GM19193 (cell line): ENCODE measurements around the gene RAB3B.

Experiments used
- POLR2A ChIP-seq: IDR thresholded peaks from 4 replicates; pipeline ENCODE4 v1.6.1; 2011; ENCODE audit not compliant: insufficient read depth, insufficient read length; ENCODE audit errors: extremely low read depth

RAB3B gene

GRCh38 chr1:51916587-51917405 is 73.7 kb downstream of the RAB3B start:
- no peak for TF ChIP-seq POLR2A

- no peak for TF ChIP-seq POLR2A
Measured at GRCh38 chr1:51915951-51916350, 74.5 kb downstream of the RAB3B start.

GRCh38 chr1:51912881-51913280 is 77.6 kb downstream of the RAB3B start:
- TF ChIP-seq POLR2A: no peak

- TF ChIP-seq POLR2A: no peak
Measured at GRCh38 chr1:51910221-51911000, 80.1 kb downstream of the RAB3B start.

- no peak for TF ChIP-seq POLR2A
Measured at GRCh38 chr1:51908499-51908898, 82.0 kb downstream of the RAB3B start.

GRCh38 chr1:51907079-51907702 is 83.3 kb downstream of the RAB3B start:
- no peak for TF ChIP-seq POLR2A

- TF ChIP-seq POLR2A: no peak
Measured at GRCh38 chr1:51906306-51907078, 84.0 kb downstream of the RAB3B start.

- TF ChIP-seq POLR2A: no peak
Measured at GRCh38 chr1:51902456-51902855, 88.0 kb downstream of the RAB3B start.

GRCh38 chr1:51901151-51901550 is 89.3 kb downstream of the RAB3B start:
- TF ChIP-seq POLR2A: no peak

- no peak for TF ChIP-seq POLR2A
Measured at GRCh38 chr1:51899022-51899421, 91.5 kb downstream of the RAB3B start.

- TF ChIP-seq POLR2A: no peak
Measured at GRCh38 chr1:51898090-51898734, 92.3 kb downstream of the RAB3B start.

- TF ChIP-seq POLR2A: no peak
Measured at GRCh38 chr1:51897699-51898031, 92.8 kb downstream of the RAB3B start.

GRCh38 chr1:51878616-51879336 is 111.7 kb downstream of the RAB3B start, which contains the start of gene NRDC:
Gene NRDC (minus strand): TSS chr1:51878727. CDS start chr1:51878615, 112 bp downstream.
- peak; percentile 89 for TF ChIP-seq POLR2A

GRCh38 chr1:51878308-51878615 is 112.2 kb downstream of the RAB3B start:
- TF ChIP-seq POLR2A: no peak
